Gastrocnemius medialis (tissue), 4 donors: ENCODE results near the gene MGMT. TPM values are rescaled to one million over a fixed set of nuclear protein-coding genes. Genes with fewer than 3 reads are reported as not detected.

Experiments
- ATAC-seq, 2 donors: fragments of 150-250 bp; one replicate each; pipeline ENCODE4 v1.9.1; 2016
- DNase-seq, 2 donors: peaks; one replicate each; pipeline ENCODE4 v3.0.0-alpha.2; 2019
- H3K27ac ChIP-seq, 4 donors: fragments of 200-600 bp; sonication (generic); 1 replicate in 1 of 4; 2 replicates in 3 of 4; pipeline ENCODE4 v1.5.1; 2016 to 2018; ENCODE audit warnings: mild to moderate bottlenecking in 2 of 4, moderate library complexity in 1 of 4
- H3K27me3 ChIP-seq, 3 donors: fragments of 200-600 bp; sonication (generic) in 2 of 3; 1 replicate in 1 of 3; 2 replicates in 2 of 3; pipeline versions ENCODE4 v1.5.1 to v1.6.0; 2016 to 2019; ENCODE audit warnings: mild to moderate bottlenecking in 1 of 3, moderate library complexity in 1 of 3
- H3K36me3 ChIP-seq, 2 donors: fragments of 200-600 bp; sonication (generic) in 1 of 2; one replicate each; pipeline ENCODE4 v1.5.1; 2017 to 2018
- H3K4me1 ChIP-seq, 2 donors: fragments of 200-600 bp; sonication (generic) in 1 of 2; one replicate each; pipeline ENCODE4 v1.5.1; 2016 to 2017; ENCODE audit warnings: mild to moderate bottlenecking in 2 of 2
- H3K4me3 ChIP-seq, 4 donors: fragments of 200-600 bp; sonication (generic) in 3 of 4; 1 replicate in 1 of 4; 2 replicates in 3 of 4; pipeline ENCODE4 v1.5.1; 2016 to 2019; ENCODE audit warnings: mild to moderate bottlenecking in 2 of 4
- H3K9me3 ChIP-seq, 3 donors: fragments of 200-600 bp; sonication (generic) in 2 of 3; 1 replicate in 1 of 3; 2 replicates in 2 of 3; pipeline ENCODE4 v1.5.1; 2016 to 2019
- POLR2A ChIP-seq, 2 donors: fragments of 450-650 bp; IDR thresholded peaks; one replicate each; pipeline ENCODE4 v1.6.1; 2017; ENCODE audit warnings: antibody characterized with exemption in 2 of 2, mild to moderate bottlenecking in 2 of 2, moderate library complexity in 2 of 2
- in situ Hi-C, 4 donors: fragments of 200-750 bp; cut with MboI; loops; one replicate each; pipeline versions ENCODE4 v1.15.0 to v1.8.0; 2017; ENCODE audit warnings: low sequenced_read_pairs in 4 of 4
- intact Hi-C: fragments of 100-400 bp; cut with DNase I; formaldehyde crosslinking; loops from one replicate; pipeline ENCODE4 v1.15.1; 2023; ENCODE audit warnings: low total_unique reads
- total RNA-seq, 4 donors: library from RNA; depleted of rRNA; stranded (reverse); fragments of >200 nt; gene quantifications; one replicate each; pipeline versions ENCODE4 v1.1.0 to v1.2.3, GENCODE V29; 2016
- TF ChIP-seq, protein P1 (sequence below), 5 experiments: fragments of 450-650 bp in 3 of 5; fragments of 200-600 bp in 2 of 5; sonication (generic) in 2 of 5; IDR thresholded peaks in 4 of 5; conservative IDR thresholded peaks in 1 of 5; 1 replicate in 4 of 5; 2 replicates in 1 of 5; pipeline ENCODE4 v1.5.1; 2016 to 2019; ENCODE audit warnings: antibody characterized with exemption in 5 of 5, mild to moderate bottlenecking in 3 of 5, moderate library complexity in 3 of 5

MGMT gene
- total RNA-seq, 4 donors from 2014 or later = 8.9 to 20.7 (median 17.1) TPM

GRCh38 chr10:129756912-129757901, 290.2 kb downstream of the MGMT start:
- Histone ChIP-seq H3K4me1 (peaks cover 0 to 12% of the 10 kb centered on the region in 2 donors), H3K36me3 (no peaks in the 10 kb centered on the region), H3K4me3 (peak overlapping the region; percentile 18 to 38 (median 36)), H3K9me3 (no peaks in the 10 kb centered on the region), H3K27ac (no peak overlapping the region), H3K27me3 (no peaks in the 10 kb centered on the region)
- TF ChIP-seq, protein P1, sequence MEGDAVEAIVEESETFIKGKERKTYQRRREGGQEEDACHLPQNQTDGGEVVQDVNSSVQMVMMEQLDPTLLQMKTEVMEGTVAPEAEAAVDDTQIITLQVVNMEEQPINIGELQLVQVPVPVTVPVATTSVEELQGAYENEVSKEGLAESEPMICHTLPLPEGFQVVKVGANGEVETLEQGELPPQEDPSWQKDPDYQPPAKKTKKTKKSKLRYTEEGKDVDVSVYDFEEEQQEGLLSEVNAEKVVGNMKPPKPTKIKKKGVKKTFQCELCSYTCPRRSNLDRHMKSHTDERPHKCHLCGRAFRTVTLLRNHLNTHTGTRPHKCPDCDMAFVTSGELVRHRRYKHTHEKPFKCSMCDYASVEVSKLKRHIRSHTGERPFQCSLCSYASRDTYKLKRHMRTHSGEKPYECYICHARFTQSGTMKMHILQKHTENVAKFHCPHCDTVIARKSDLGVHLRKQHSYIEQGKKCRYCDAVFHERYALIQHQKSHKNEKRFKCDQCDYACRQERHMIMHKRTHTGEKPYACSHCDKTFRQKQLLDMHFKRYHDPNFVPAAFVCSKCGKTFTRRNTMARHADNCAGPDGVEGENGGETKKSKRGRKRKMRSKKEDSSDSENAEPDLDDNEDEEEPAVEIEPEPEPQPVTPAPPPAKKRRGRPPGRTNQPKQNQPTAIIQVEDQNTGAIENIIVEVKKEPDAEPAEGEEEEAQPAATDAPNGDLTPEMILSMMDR (IDR thresholded peaks at IDR 0.05 in 4 of 5, conservative IDR thresholded peaks at IDR 0.05 in 1 of 5) = no peak
- TF ChIP-seq POLR2A (IDR thresholded peaks at IDR 0.05) = no peak
- in situ Hi-C loops = no loop called here
- no peak for DNase-seq
- ATAC-seq = peak in 1 of 2 donors; percentile 33
- intact Hi-C loops = no loop called here

DNA sequence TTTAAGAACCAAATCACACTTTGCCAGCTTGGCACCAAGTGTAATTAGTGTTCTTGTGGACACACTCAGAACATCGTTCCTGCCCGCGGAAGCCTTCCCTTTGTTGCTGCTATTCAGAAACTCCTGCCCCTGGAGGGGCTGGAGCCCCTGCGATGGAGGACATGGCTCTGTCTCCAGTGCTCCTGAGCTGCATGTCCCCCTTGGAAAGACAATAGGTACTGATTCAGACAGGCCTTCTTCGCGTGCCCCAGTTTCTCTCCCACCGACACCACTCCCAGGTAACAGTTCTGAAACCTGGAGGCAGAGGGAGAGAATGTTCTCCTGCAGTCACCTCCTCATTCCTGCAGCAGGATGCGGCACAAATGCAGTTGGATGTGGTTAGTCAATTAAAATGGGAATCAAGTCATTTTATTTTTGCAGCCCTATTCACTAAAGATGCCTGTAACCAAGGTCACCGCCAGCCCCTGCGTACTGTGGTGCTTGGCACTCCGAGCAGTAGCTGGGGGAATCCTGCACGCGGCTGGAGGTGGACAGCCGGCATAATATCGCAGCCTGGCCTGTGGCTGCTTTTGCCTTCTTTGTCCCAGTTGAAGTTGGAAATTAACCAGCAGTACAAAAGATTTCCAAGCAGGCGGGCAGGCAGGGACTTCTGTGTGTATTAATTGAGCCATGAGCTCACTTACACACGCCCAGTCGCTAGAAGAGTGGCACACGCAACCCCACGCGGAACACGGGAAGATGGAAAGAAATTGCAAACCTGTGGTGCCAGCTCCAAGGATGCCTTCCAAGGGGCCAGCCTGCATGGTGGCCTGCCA, 291.4 kb downstream of the MGMT start:
- Histone ChIP-seq H3K27ac (no peak overlapping the region), H3K4me1 (peaks cover 0 to 12% of the 10 kb centered on the region in 2 donors), H3K9me3 (no peaks in the 10 kb centered on the region), H3K4me3 (no peak overlapping the region), H3K36me3 (no peaks in the 10 kb centered on the region), H3K27me3 (no peaks in the 10 kb centered on the region)
- intact Hi-C loops = no loop called here
- DNase-seq (no peak), ATAC-seq (no peak)
- in situ Hi-C loops = no loop called here
- TF ChIP-seq POLR2A (IDR thresholded peaks at IDR 0.05) = no peak
- TF ChIP-seq, protein P1 (IDR thresholded peaks at IDR 0.05 in 4 of 5, conservative IDR thresholded peaks at IDR 0.05 in 1 of 5) = no peak

GRCh38 chr10:129759214-129760002, 292.4 kb downstream of the MGMT start:
- ATAC-seq (no peak), DNase-seq (no peak)
- Histone ChIP-seq H3K27me3 (no peaks in the 10 kb centered on the region), H3K9me3 (no peaks in the 10 kb centered on the region), H3K27ac (no peak overlapping the region), H3K4me1 (peaks cover 0 to 12% of the 10 kb centered on the region in 2 donors), H3K4me3 (no peak overlapping the region), H3K36me3 (no peaks in the 10 kb centered on the region)
- TF ChIP-seq, protein P1 (IDR thresholded peaks at IDR 0.05 in 4 of 5, conservative IDR thresholded peaks at IDR 0.05 in 1 of 5) = no peak
- TF ChIP-seq POLR2A (IDR thresholded peaks at IDR 0.05) = no peak
- intact Hi-C loops (no loop called here), in situ Hi-C loops (no loop called here)

- Histone ChIP-seq H3K9me3 (no peaks in the 10 kb centered on the region), H3K27me3 (no peaks in the 10 kb centered on the region), H3K27ac (no peak overlapping the region), H3K4me1 (peaks cover 0 to 12% of the 10 kb centered on the region in 2 donors), H3K4me3 (no peak overlapping the region), H3K36me3 (no peaks in the 10 kb centered on the region)
- in situ Hi-C loops = no loop called here
- ATAC-seq (no peak), DNase-seq (no peak)
- intact Hi-C loops = no loop called here
- TF ChIP-seq, protein P1 (IDR thresholded peaks at IDR 0.05 in 4 of 5, conservative IDR thresholded peaks at IDR 0.05 in 1 of 5) = no peak
- no peak for TF ChIP-seq POLR2A (IDR thresholded peaks at IDR 0.05)
Measured at GRCh38 chr10:129760003-129760315, 292.9 kb downstream of the MGMT start.
